Tibial nerve (tissue), 3 donors: ENCODE data around the gene MYL10.

Source experiments
- CTCF ChIP-seq, 5 experiments: fragments of 200-600 bp in 3 of 5; fragments of 450-650 bp in 2 of 5; sonication (generic) in 3 of 5; IDR thresholded peaks; one replicate each; pipeline ENCODE4 v1.5.1; 2016 to 2019; ENCODE audit warnings: antibody characterized with exemption in 5 of 5, mild to moderate bottlenecking in 3 of 5, moderate library complexity in 2 of 5
- POLR2A ChIP-seq, 2 donors: fragments of 450-650 bp; IDR thresholded peaks; one replicate each; pipeline ENCODE4 v1.6.1; 2017; ENCODE audit warnings: antibody characterized with exemption in 2 of 2, mild to moderate bottlenecking in 2 of 2, moderate library complexity in 2 of 2

- TF ChIP-seq POLR2A (IDR thresholded peaks at IDR 0.05) (no peak), CTCF (IDR thresholded peaks at IDR 0.05) (no peak)
These were observed 53.4 kb downstream of the MYL10 start for GRCh38 chr7:101575721-101576120.
